Cerebellar nuclear complex (tissue), 1 donor: ENCODE measurements around the gene GRIK2.

Experiments used
- DNase-seq, 2 experiments: peaks; one replicate each; lab custom pipeline; 2025; lab: John Stamatoyannopoulos, UW

Gene GRIK2

GRCh38 chr6:101716387-101716786 is 322.9 kb downstream of the GRIK2 start:
- DNase-seq: no peak

- DNase-seq: no peak
Observed at GRCh38 chr6:101716810-101717209, 323.3 kb downstream of the GRIK2 start.

- no peak for DNase-seq
Observed at GRCh38 chr6:101719521-101719920, 326.0 kb downstream of the GRIK2 start.

- DNase-seq: no peak
Observed at GRCh38 chr6:101722471-101722870, 329.0 kb downstream of the GRIK2 start.

GRCh38 chr6:101722991-101723579 is 329.6 kb downstream of the GRIK2 start:
- no peak for DNase-seq

- no peak for DNase-seq
Observed at GRCh38 chr6:101728388-101728787, 334.9 kb downstream of the GRIK2 start.

- no peak for DNase-seq
Observed at GRCh38 chr6:101728956-101729355, 335.4 kb downstream of the GRIK2 start.

- DNase-seq: no peak
Observed at GRCh38 chr6:101730954-101731353, 337.4 kb downstream of the GRIK2 start.

- no peak for DNase-seq
Observed at GRCh38 chr6:101733899-101734298, 340.4 kb downstream of the GRIK2 start.

- no peak for DNase-seq
Observed at GRCh38 chr6:101738481-101738880, 345.0 kb downstream of the GRIK2 start.

- DNase-seq: no peak
Observed at GRCh38 chr6:101740631-101741030, 347.1 kb downstream of the GRIK2 start.

- no peak for DNase-seq
Observed at GRCh38 chr6:101741474-101742171, 348.1 kb downstream of the GRIK2 start.

GRCh38 chr6:101747160-101747559 is 353.7 kb downstream of the GRIK2 start:
- peak; percentile 49 for DNase-seq

- DNase-seq: peak; percentile 13 to 70
Observed at GRCh38 chr6:101747716-101748115, 354.2 kb downstream of the GRIK2 start.

GRCh38 chr6:101755931-101756330 is 362.4 kb downstream of the GRIK2 start:
- no peak for DNase-seq

- DNase-seq: no peak
Observed at GRCh38 chr6:101758368-101758767, 364.9 kb downstream of the GRIK2 start.

- no peak for DNase-seq
Observed at GRCh38 chr6:101760843-101761621, 367.5 kb downstream of the GRIK2 start.

- peak in 1 of 2 experiments; percentile 19 for DNase-seq
Observed at GRCh38 chr6:101762851-101763250, 369.3 kb downstream of the GRIK2 start.

- no peak for DNase-seq
Observed at GRCh38 chr6:101765281-101765680, 371.8 kb downstream of the GRIK2 start.

- DNase-seq: no peak
Observed at GRCh38 chr6:101770116-101770515, 376.6 kb downstream of the GRIK2 start.

GRCh38 chr6:101776919-101777350 is 383.4 kb downstream of the GRIK2 start:
- DNase-seq: peak in 1 of 2 experiments; percentile 36

- no peak for DNase-seq
Observed at GRCh38 chr6:101777646-101778045, 384.1 kb downstream of the GRIK2 start.
